ENCODE measurements around the gene PDLIM1. TPM values are rescaled to one million over a fixed set of nuclear protein-coding genes. Genes with fewer than 3 reads are reported as not detected.

Gene PDLIM1
- polyA plus RNA-seq, 1 donor (not counting 4 experiments of a cell fraction or from before 2014, with no cell fraction given): 298 TPM

- Histone ChIP-seq H3K4me1 (ENCODE audit: control insufficient read depth, extremely low read depth, insufficient read depth, low read length) (peaks cover 13% of the 10 kb centered on the region), H3K4me3 (ENCODE audit: control insufficient read depth in 2 of 3, extremely low read depth in 1 of 3, insufficient read depth in 2 of 3, low read depth in 1 of 3, low read length in 3 of 3) (no peak overlapping the region), H3K9me3 (ENCODE audit: control insufficient read depth, low read depth, low read length) (no peaks in the 10 kb centered on the region), H3K9ac (ENCODE audit: control insufficient read depth, extremely low read depth, insufficient read depth, low read length) (no peak overlapping the region), H3K27me3 (ENCODE audit: control insufficient read depth, extremely low read depth, insufficient read depth, low read length) (peaks cover 4% of the 10 kb centered on the region), H3K9me1 (ENCODE audit: control insufficient read depth, extremely low read depth, insufficient read depth, low read length) (no peaks in the 10 kb centered on the region), H3K79me2 (ENCODE audit: control insufficient read depth, insufficient read depth, low read length) (no peaks in the 10 kb centered on the region), H3K4me2 (ENCODE audit: control insufficient read depth, extremely low read depth, insufficient read depth, low read depth, low read length) (no peak overlapping the region), H4K20me1 (ENCODE audit: control insufficient read depth, extremely low read depth, insufficient read depth, low read length) (no peaks in the 10 kb centered on the region), H3K27ac (ENCODE audit: control insufficient read depth, insufficient read depth, low read length) (no peak overlapping the region), H2AFZ (ENCODE audit: control insufficient read depth, low read length) (no peak overlapping the region), H3K36me3 (ENCODE audit: control insufficient read depth in 2 of 2, extremely low read depth in 1 of 2, insufficient read depth in 2 of 2, low read length in 2 of 2) (no peaks in the 10 kb centered on the region)
- dilution Hi-C loops (cut with MboI; ENCODE audit: extremely low pct_ligation_motif_present, low sequenced_read_pairs): no loop called here
- DNase-seq (ENCODE audit: low read depth, low spot score) (no peak), FAIRE-seq (no peak)
- TF ChIP-seq CTCF (optimal IDR thresholded peaks at IDR 0.05 in 1 of 3, IDR thresholded peaks at IDR 0.05 in 1 of 3, conservative IDR thresholded peaks at IDR 0.05 in 1 of 3; ENCODE audit: extremely low read depth in 1 of 3, insufficient read depth in 2 of 3, low read length in 3 of 3) (no peak), EZH2 (IDR thresholded peaks at IDR 0.05; ENCODE audit: low read length) (no peak)
Measured at GRCh38 chr10:95312986-95313495, 22.2 kb upstream of the PDLIM1 start.

- no peaks in the 10 kb centered on the region for H3K9me3 ChIP-seq (ENCODE audit: control insufficient read depth, low read depth, low read length)
- FAIRE-seq (no peak), DNase-seq (ENCODE audit: low read depth, low spot score) (no peak)
- no peak overlapping the region for H3K4me2 ChIP-seq (ENCODE audit: control insufficient read depth, extremely low read depth, insufficient read depth, low read depth, low read length)
- H3K9ac ChIP-seq (ENCODE audit: control insufficient read depth, extremely low read depth, insufficient read depth, low read length): no peak overlapping the region
- peaks cover 4% of the 10 kb centered on the region for H3K27me3 ChIP-seq (ENCODE audit: control insufficient read depth, extremely low read depth, insufficient read depth, low read length)
- TF ChIP-seq EZH2 (IDR thresholded peaks at IDR 0.05; ENCODE audit: low read length) (no peak), CTCF (optimal IDR thresholded peaks at IDR 0.05 in 1 of 3, IDR thresholded peaks at IDR 0.05 in 1 of 3, conservative IDR thresholded peaks at IDR 0.05 in 1 of 3; ENCODE audit: extremely low read depth in 1 of 3, insufficient read depth in 2 of 3, low read length in 3 of 3) (no peak)
- peaks cover 14% of the 10 kb centered on the region for H3K4me1 ChIP-seq (ENCODE audit: control insufficient read depth, extremely low read depth, insufficient read depth, low read length)
- no peak overlapping the region for H2AFZ ChIP-seq (ENCODE audit: control insufficient read depth, low read length)
- H3K4me3 ChIP-seq (ENCODE audit: control insufficient read depth in 2 of 3, extremely low read depth in 1 of 3, insufficient read depth in 2 of 3, low read depth in 1 of 3, low read length in 3 of 3): no peak overlapping the region
- no peaks in the 10 kb centered on the region for H3K36me3 ChIP-seq (ENCODE audit: control insufficient read depth in 2 of 2, extremely low read depth in 1 of 2, insufficient read depth in 2 of 2, low read length in 2 of 2)
- no peaks in the 10 kb centered on the region for H4K20me1 ChIP-seq (ENCODE audit: control insufficient read depth, extremely low read depth, insufficient read depth, low read length)
- dilution Hi-C loops (cut with MboI; ENCODE audit: extremely low pct_ligation_motif_present, low sequenced_read_pairs): no loop called here
- H3K27ac ChIP-seq (ENCODE audit: control insufficient read depth, insufficient read depth, low read length): no peak overlapping the region
- no peaks in the 10 kb centered on the region for H3K79me2 ChIP-seq (ENCODE audit: control insufficient read depth, insufficient read depth, low read length)
- H3K9me1 ChIP-seq (ENCODE audit: control insufficient read depth, extremely low read depth, insufficient read depth, low read length): no peaks in the 10 kb centered on the region
Measured at GRCh38 chr10:95312257-95312656, 21.5 kb upstream of the PDLIM1 start.

Measured in keratinocyte (primary cell).